ENCODE results near the gene TFDP1. TPM values are rescaled to one million over a fixed set of nuclear protein-coding genes. Genes with fewer than 3 reads are reported as not detected.
A peak's percentile ranks its signal among the peaks of the same experiment; 100 is the strongest.
"Not testable (repeated sequence)": the region's sequence is repeated elsewhere in the genome, so short reads cannot be mapped to it uniquely, and the experiment has no call there.

Gene TFDP1
- total RNA-seq, 1 donor from 2014 or later = 15.8 TPM

- no peaks in the 10 kb centered on the region for H3K36me3 ChIP-seq
- peak in 1 of 2 donors; percentile 58 for DNase-seq (ENCODE audit: low spot score in 2 of 2)
- H3K27me3 ChIP-seq = no peaks in the 10 kb centered on the region
- H3K9me3 ChIP-seq = no peaks in the 10 kb centered on the region
- no peak overlapping the region for H3K4me3 ChIP-seq
- intact Hi-C loops (cut with DNase I) = no loop called here
- no peaks in the 10 kb centered on the region for H3K4me1 ChIP-seq
- TF ChIP-seq CTCF (IDR thresholded peaks at IDR 0.05) = no peak
- no peak overlapping the region for H3K27ac ChIP-seq
Measured at GRCh38 chr13:113561417-113562084, 23.0 kb upstream of the TFDP1 start.

GRCh38 chr13:113562085-113562749 is 22.3 kb upstream of the TFDP1 start:
- DNase-seq (ENCODE audit: low spot score in 2 of 2) = peak in 1 of 2 donors; percentile 64
- intact Hi-C loops (cut with DNase I) = no loop called here
- no peaks in the 10 kb centered on the region for H3K9me3 ChIP-seq
- no peaks in the 10 kb centered on the region for H3K36me3 ChIP-seq
- H3K4me1 ChIP-seq = no peaks in the 10 kb centered on the region
- TF ChIP-seq CTCF (IDR thresholded peaks at IDR 0.05) = peak; percentile 43 to 68 (median 55)
- H3K27me3 ChIP-seq = no peaks in the 10 kb centered on the region
- no peak overlapping the region for H3K27ac ChIP-seq
- no peak overlapping the region for H3K4me3 ChIP-seq

- no peak for TF ChIP-seq CTCF (IDR thresholded peaks at IDR 0.05)
Measured at GRCh38 chr13:113562844-113563243, 21.7 kb upstream of the TFDP1 start.

GRCh38 chr13:113563511-113563910 is 21.0 kb upstream of the TFDP1 start:
- H3K9me3 ChIP-seq; H3K4me3 ChIP-seq; H3K4me1 ChIP-seq; intact Hi-C loops (cut with DNase I); H3K27ac ChIP-seq; H3K27me3 ChIP-seq; H3K36me3 ChIP-seq: not testable (repeated sequence)
- peak in 1 of 2 donors; percentile 53 for DNase-seq (ENCODE audit: low spot score in 2 of 2)

More at GRCh38 chr13:113562844-113563243, 21.7 kb upstream of the TFDP1 start:
- no peaks in the 10 kb centered on the region for H3K36me3 ChIP-seq
- no peak overlapping the region for H3K27ac ChIP-seq
- no peaks in the 10 kb centered on the region for H3K9me3 ChIP-seq
- H3K4me3 ChIP-seq = no peak overlapping the region
- intact Hi-C loops (cut with DNase I) = no loop called here
- no peaks in the 10 kb centered on the region for H3K27me3 ChIP-seq
- no peak for DNase-seq (ENCODE audit: low spot score in 2 of 2)
- no peaks in the 10 kb centered on the region for H3K4me1 ChIP-seq

- Histone ChIP-seq H3K4me3 (no peak overlapping the region), H3K4me1 (no peaks in the 10 kb centered on the region), H3K27me3 (no peaks in the 10 kb centered on the region), H3K9me3 (no peaks in the 10 kb centered on the region), H3K27ac (no peak overlapping the region), H3K36me3 (no peaks in the 10 kb centered on the region)
- peak in 1 of 2 donors; percentile 45 for DNase-seq (ENCODE audit: low spot score in 2 of 2)
- intact Hi-C loops (cut with DNase I) = no loop called here
- TF ChIP-seq CTCF (IDR thresholded peaks at IDR 0.05) = no peak
Measured at GRCh38 chr13:113564331-113565023, 20.1 kb upstream of the TFDP1 start.
